ENCODE data around the gene POGLUT3.

POGLUT3 gene

GRCh38 chr11:108498816-108499408, 728 bp upstream of the POGLUT3 start:
- no peak for DNase-seq

- DNase-seq = peak; percentile 70
These were observed 703 bp downstream of the POGLUT3 start for GRCh38 chr11:108497317-108498045.

DNA sequence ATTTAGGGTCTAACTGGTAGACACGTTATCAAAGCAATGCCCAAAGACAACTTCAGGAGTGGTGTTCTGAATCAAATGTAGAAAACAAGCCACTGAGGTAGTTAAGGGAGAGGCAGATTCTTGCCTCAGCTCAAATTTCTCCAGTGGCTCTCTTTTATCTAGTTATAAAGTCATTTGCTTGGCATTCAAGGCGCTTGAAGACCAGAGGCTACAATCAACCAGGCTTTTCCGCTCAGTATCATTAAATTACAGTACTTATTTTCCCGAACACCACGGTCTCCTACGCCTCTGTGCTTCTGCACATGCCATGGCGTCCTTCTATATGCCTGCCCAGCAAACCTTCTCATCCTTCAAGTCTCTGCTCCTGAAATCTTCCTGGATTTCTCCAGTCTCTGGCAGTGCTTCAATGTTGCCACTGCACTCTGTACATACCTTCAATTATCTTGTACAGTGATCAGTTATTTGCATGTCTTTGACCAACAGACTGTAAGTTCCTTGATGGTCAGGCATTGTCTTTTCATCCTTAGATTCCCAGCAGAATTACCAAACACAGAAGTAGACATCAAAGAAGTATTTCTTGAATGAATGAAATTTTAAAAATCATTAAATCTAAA, 1.4 kb downstream of the POGLUT3 start:
- no peak for DNase-seq

DNA sequence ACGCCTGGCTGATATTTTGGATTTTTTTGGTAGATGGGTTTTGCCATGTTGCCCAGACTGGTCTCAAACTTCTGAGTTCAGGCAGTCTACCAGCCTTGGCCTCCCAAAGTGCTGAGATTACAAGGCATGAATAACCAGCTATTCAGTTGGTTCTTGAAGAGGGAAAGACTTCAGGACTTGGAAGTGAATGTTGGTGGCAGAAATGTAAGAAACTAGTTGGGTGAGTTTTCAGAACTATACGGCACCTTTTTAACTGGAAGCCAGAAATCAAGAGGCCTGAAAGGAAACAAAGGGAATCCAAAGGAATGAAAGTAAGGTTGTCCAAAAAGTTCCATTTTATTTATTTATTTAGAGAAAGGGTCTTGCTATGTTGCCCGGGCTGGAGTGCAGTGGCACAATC, 2.9 kb downstream of the POGLUT3 start:
- DNase-seq = no peak

- DNase-seq = no peak
These were observed 4.0 kb downstream of the POGLUT3 start for GRCh38 chr11:108494182-108494581.

GRCh38 chr11:108491936-108492335, 6.2 kb downstream of the POGLUT3 start:
- DNase-seq = no peak

DNA sequence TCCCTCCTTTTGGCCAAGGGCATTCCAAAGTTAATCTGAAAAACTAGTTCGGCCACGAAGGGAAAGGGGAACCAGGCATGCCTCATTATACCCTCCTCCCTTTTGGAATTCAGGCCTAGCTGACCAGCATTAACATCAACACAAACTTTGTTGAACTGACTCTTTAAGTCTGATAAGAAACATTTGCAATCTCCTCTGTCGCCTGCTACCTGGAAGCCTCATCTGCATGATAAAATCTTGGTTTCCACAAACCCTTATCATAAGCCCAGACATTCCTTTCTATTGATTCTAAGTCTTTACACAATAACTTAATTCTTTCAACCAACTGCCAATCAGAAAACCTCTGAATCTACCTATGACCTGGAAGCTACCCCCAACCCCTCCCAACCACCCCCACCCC, 11.4 kb downstream of the POGLUT3 start:
- DNase-seq = no peak

DNA sequence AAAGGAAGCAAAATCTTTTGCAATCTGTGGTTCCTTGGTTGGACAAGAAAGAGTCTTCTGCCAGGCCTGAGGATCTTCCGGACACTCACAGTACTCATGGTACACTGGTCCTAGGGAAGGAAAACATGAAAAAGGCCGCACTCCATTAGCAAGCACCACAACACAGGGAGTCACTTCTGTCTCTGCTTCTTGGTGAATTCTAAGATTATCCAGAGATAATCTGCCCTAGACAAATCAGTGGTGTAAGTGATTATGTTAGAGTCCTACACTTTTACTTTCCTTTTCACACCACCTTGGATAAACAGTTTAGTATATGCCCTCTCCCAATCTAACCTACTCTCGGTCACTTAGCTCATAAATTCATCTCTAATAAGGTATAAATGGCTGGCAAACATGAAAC, 11.9 kb downstream of the POGLUT3 start:
- no peak for DNase-seq

DNA sequence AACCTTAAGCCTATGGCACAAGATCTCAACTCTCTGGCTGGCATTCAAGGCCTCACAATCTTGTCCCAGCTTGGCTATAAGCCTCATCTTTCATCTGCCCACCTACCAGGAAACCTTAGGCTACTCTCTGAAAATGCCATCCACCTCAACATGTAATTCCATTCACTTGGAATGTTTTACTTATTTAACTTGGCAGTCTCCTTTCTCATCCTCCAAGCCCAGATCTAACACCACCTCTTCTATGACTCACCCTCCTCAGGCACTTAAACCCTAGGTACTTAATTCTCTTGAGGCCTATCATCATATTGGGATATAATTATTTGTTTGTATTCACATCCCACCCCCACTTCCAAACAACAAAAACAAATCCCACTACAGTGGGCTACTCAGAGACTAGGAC, 15.0 kb downstream of the POGLUT3 start:
- no peak for DNase-seq

DNA sequence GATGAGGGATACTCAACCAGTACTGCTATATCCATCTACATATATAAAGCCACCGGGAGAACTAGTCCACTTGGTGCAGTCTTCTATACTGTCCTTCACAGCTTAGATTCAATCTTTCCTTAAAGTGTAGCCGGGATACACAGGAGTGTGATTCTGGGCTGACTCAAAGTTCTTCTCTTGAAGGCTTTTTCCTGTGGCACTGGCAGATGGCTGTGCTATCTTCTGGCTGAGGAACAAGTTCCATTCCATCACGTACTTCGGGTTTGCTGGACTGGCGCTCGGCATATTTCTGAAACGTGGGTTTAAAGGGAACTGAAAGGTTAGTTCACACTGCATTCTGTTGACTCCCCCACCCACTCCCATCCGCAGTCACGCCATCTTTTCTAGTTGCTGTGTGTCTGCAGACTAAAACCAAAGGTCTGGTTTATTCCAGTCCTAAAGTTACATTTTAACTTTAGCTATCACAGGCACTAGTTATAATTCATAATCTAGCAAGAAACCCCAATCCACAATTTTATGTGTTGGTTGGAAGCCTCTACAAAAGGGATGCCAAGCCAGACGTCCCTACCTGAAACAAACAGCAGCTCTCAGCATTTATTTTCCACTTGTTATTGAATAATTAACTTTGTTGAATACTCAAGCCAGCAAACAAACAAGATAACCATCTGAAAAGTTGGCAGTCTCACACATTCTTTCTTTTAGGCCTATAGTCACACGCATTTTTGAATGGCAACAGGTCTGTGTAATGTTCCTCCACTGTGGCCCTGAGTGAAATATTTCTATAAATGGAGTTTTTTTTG, 23.3 kb downstream of the POGLUT3 start:
- no peak for DNase-seq

DNA sequence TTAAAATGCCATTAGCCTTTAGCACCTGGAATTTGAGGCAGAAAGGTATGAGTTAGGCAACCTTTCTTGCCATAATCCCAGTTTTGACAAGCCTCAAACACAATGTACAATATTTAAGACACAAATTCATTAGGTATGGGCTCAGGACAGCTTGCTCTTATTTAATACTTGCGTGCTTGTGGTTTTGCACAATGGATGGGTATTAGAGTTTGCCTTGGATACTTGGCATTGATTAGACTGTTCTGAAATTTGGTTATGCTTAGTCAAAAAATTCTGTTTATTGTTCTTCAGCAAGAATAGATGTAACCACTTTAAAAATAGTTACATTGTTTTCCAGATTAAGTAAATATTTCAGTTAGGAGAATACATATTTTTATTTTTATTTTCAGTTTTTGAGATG, 25.5 kb downstream of the POGLUT3 start:
- DNase-seq = no peak

DNA sequence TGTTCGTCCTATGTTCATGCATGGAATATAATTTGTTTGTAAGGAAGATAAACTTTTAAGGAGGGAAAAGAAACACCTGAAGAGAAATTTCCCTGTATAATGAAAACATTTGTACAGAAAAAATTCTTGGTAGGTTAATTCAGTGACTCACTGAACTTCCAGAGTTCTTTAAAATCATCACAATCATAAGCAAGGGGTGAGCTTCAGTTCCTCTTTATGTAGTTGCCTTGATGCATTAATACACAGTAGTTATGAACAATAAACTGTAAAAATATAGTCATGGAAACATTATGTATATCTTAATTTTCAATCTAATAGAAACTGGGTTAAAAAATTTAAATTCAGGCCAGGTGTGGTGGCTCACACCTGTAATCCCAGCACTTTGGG, 29.7 kb downstream of the POGLUT3 start:
- no peak for DNase-seq

- peak; percentile 98 for DNase-seq
These were observed 30.9 kb downstream of the POGLUT3 start, which contains the start of gene C11orf65 for GRCh38 chr11:108467091-108467823. Gene C11orf65, minus strand, starts transcription at chr11:108467529. Its CDS starts 5,970 bp downstream, at chr11:108461559.

GRCh38 chr11:108466405-108466804, 31.8 kb downstream of the POGLUT3 start:
- DNase-seq = no peak

DNA sequence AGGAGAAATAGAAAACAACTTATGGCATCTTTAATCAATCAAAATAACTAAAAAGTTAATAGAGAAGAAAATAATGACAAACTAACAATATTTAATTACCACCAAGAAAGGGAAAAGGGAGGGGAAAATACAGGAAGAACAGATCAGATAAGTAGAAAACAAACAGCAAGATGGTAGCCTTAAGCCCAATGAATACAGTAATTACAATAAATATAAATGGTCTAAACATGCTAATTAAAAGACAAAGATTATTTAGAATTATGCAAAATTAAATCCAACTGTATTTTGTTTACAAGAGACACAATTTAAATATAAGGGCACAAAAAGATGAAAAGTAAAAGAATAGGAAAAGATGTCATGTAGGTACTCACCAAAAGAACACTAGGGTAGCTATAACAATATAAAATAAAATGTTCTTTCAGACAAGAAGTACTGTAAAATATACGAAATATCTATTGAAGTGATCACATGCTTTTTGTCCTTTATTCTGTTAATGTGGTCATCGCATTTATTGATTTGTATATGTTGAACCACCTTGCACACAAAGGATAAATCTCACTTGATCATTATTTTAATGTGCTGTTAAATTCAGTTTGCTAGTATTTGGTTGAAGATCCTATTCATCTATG, 44.9 kb downstream of the POGLUT3 start:
- DNase-seq = no peak

Data from activated CD8-positive, alpha-beta memory T cell treated with anti-CD3 and anti-CD28 coated beads for 24 hours (primary cell).